Breast epithelium (tissue), 4 donors: Measurements from ENCODE around the gene CCDC137. TPM values are rescaled to one million over a fixed set of nuclear protein-coding genes. Genes with fewer than 3 reads are reported as not detected.
A peak's percentile ranks its signal among the peaks of the same experiment; 100 is the strongest.

Source experiments
- DNase-seq, 2 donors: peaks; one replicate each; pipeline ENCODE4 v3.0.0-alpha.2; 2019; ENCODE audit warnings: low spot score in 2 of 2
- H3K27ac ChIP-seq, 2 donors: fragments of 200-600 bp; sonication (generic) in 1 of 2; one replicate each; pipeline ENCODE4 v1.5.1; 2016 to 2019; ENCODE audit warnings: mild to moderate bottlenecking in 1 of 2
- H3K27me3 ChIP-seq, 2 donors: fragments of 200-600 bp; sonication (generic) in 1 of 2; one replicate each; pipeline versions ENCODE4 v1.5.1 to v1.6.0; 2017 to 2019; ENCODE audit warnings: control low read depth in 1 of 2, mild to moderate bottlenecking in 1 of 2
- H3K36me3 ChIP-seq: fragments of 200-600 bp; one replicate; pipeline ENCODE4 v1.5.1; 2019
- H3K4me1 ChIP-seq, 2 donors: fragments of 200-600 bp; sonication (generic); one replicate each; pipeline ENCODE4 v1.5.1; 2016 to 2019; ENCODE audit warnings: control low read depth in 1 of 2
- H3K4me3 ChIP-seq, 3 donors: fragments of 200-600 bp; sonication (generic); 1 replicate in 2 of 3; 2 replicates in 1 of 3; pipeline ENCODE4 v1.5.1; 2016 to 2019; ENCODE audit warnings: mild to moderate bottlenecking in 3 of 3, moderate library complexity in 2 of 3
- H3K9me3 ChIP-seq, 2 donors: fragments of 200-600 bp; sonication (generic) in 1 of 2; one replicate each; pipeline ENCODE4 v1.5.1; 2016 to 2019; ENCODE audit warnings: control low read depth in 1 of 2
- POLR2A ChIP-seq: fragments of 450-650 bp; IDR thresholded peaks from one replicate; pipeline ENCODE4 v1.6.1; 2016; ENCODE audit warnings: antibody characterized with exemption, mild to moderate bottlenecking, moderate library complexity
- POLR2AphosphoS5 ChIP-seq, 3 donors: sonication (generic); formaldehyde crosslinking; IDR thresholded peaks; one replicate each; pipeline ENCODE4 v1.6.1; 2017; ENCODE audit warnings: antibody characterized with exemption in 3 of 3
- intact Hi-C: fragments of 100-400 bp; cut with DNase I; formaldehyde crosslinking; loops from one replicate; pipeline ENCODE4 v1.15.1; 2023; ENCODE audit warnings: low total_unique reads
- total RNA-seq, 3 donors: library from RNA; depleted of rRNA; stranded (reverse); fragments of >200 nt; gene quantifications; one replicate each; pipeline ENCODE4 v1.1.0, GENCODE V29; 2016
- TF ChIP-seq, protein P1 (sequence below), 3 donors: fragments of 450-650 bp; IDR thresholded peaks; one replicate each; pipeline ENCODE4 v1.5.1; 2016 to 2017; ENCODE audit warnings: antibody characterized with exemption in 3 of 3, mild to moderate bottlenecking in 3 of 3, moderate library complexity in 3 of 3

CCDC137 gene
- total RNA-seq, 3 donors from 2014 or later = 8.6 to 14.4 (median 11.6) TPM

DNA sequence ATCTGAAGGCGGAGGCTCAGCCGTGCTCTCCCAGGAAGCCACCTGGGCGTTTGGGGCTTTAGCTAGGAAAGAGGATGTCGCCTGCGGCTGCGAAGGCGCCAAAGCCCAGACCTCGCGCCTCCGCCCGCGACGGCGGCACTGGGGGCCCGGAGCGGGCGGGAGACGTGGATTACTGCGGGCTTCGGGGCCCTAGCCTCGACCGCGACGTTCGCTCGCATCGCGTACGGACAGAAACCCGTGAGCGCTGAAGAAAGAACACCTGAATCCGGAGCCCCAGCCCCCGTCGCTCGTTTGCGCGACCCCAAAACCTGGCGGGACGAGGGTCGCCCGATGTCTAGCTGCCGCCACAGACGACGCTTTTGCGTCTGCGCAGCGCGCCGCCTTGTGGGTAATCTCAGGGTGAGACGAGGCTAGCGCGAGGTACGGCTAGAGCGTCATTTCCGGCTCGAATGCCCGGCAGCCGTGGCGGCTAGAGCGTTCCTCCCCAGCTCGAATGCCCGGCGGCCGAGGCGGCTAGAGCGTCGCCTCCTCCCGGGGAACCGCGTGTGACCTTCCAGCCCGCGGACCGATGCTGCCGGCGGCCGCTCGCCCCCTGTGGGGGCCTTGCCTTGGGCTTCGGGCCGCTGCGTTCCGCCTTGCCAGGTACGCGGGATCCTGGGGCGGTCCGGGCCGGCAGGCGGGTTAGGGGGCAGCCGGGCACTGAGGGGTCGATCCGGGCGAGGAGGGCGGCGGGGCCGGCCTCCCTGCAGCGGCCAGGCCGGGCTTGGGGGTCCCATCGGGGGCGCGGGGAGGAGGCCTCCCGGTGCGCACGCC is 36.6 kb downstream of the CCDC137 start, which contains the start of gene MRPL12:
Gene MRPL12, plus strand, starts transcription at position 434 of the 813 bp plus-strand sequence. Its CDS starts 135 bp downstream, at position 569.
- peaks cover 23% of the 10 kb centered on the region in 2 donors for H3K4me1 ChIP-seq
- TF ChIP-seq POLR2AphosphoS5 (IDR thresholded peaks at IDR 0.05) (peak; percentile 93 to 97 (median 96)), POLR2A (peak; percentile 73)
- TF ChIP-seq, protein P1, sequence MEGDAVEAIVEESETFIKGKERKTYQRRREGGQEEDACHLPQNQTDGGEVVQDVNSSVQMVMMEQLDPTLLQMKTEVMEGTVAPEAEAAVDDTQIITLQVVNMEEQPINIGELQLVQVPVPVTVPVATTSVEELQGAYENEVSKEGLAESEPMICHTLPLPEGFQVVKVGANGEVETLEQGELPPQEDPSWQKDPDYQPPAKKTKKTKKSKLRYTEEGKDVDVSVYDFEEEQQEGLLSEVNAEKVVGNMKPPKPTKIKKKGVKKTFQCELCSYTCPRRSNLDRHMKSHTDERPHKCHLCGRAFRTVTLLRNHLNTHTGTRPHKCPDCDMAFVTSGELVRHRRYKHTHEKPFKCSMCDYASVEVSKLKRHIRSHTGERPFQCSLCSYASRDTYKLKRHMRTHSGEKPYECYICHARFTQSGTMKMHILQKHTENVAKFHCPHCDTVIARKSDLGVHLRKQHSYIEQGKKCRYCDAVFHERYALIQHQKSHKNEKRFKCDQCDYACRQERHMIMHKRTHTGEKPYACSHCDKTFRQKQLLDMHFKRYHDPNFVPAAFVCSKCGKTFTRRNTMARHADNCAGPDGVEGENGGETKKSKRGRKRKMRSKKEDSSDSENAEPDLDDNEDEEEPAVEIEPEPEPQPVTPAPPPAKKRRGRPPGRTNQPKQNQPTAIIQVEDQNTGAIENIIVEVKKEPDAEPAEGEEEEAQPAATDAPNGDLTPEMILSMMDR (IDR thresholded peaks at IDR 0.05) = peak in 2 of 3 donors; percentile 38 to 56
- intact Hi-C loops = no loop called here
- DNase-seq = peak; percentile 87 to 92
- H3K27ac ChIP-seq = peak within 1 kb of the TSS; percentile 95
- H3K36me3 ChIP-seq = no peaks in the 10 kb centered on the region
- H3K4me3 ChIP-seq = peak within 1 kb of the TSS; percentile 73 to 99 (median 81)
- no peaks in the 10 kb centered on the region for H3K9me3 ChIP-seq
- H3K27me3 ChIP-seq = no peaks in the 10 kb centered on the region

- Histone ChIP-seq H3K27ac (peak overlapping the region; percentile 95), H3K9me3 (no peaks in the 10 kb centered on the region), H3K4me3 (peak overlapping the region; percentile 73 to 99 (median 81)), H3K4me1 (peaks cover 23% of the 10 kb centered on the region in 2 donors), H3K27me3 (no peaks in the 10 kb centered on the region), H3K36me3 (no peaks in the 10 kb centered on the region)
- no peak for DNase-seq
- TF ChIP-seq, protein P1 (IDR thresholded peaks at IDR 0.05) = no peak
- TF ChIP-seq POLR2AphosphoS5 (IDR thresholded peaks at IDR 0.05) (no peak), POLR2A (no peak)
- intact Hi-C loops = no loop called here
Measured at GRCh38 chr17:81703747-81704654, 37.5 kb downstream of the CCDC137 start.

DNA sequence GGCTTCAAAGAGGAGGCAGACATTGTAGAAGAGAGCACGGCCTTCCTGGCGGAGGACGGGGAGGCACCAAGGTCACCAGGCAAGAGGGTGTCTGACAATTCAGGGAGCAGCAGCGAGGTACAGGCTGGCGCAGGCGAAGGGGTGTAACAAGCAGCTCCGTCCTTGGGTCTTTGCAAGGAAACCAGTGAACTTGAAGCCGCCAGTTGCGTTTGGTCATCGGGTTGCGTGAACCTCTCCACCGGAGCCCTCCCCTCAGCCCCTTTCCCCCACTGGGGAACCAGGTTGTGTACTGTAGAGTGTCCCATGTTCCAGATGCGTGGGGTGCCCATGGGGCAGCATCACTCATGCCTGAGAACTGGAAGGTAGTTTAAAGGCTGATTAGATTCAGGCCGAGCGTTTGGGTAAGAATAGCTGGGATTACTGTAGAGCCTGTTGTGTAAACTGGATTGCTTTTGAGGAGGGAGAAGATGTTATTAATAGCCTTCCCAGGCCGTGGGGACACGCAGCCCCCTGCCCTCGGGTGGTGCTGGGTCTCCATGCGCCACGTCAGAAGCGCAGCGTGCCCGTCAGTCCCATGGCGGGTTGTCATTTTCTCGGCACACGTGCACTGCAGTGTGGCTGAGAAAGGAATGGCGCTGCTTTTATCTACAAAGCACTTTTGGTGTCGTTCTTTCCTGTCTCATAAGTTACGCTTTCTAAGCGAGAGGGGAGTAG is 39.1 kb downstream of the CCDC137 start:
- Histone ChIP-seq H3K4me3 (no peak overlapping the region), H3K4me1 (peaks cover 23 to 26% of the 10 kb centered on the region in 2 donors), H3K9me3 (no peaks in the 10 kb centered on the region), H3K27me3 (no peaks in the 10 kb centered on the region), H3K27ac (no peak overlapping the region), H3K36me3 (no peaks in the 10 kb centered on the region)
- intact Hi-C loops = no loop called here
- no peak for DNase-seq
- TF ChIP-seq, protein P1 (IDR thresholded peaks at IDR 0.05) = no peak
- TF ChIP-seq POLR2A (no peak), POLR2AphosphoS5 (IDR thresholded peaks at IDR 0.05) (no peak)

GRCh38 chr17:81706232-81706611 is 39.7 kb downstream of the CCDC137 start:
- DNase-seq = no peak
- H3K4me1 ChIP-seq = peaks cover 28 to 30% of the 10 kb centered on the region in 2 donors
- H3K36me3 ChIP-seq = no peaks in the 10 kb centered on the region
- no peak overlapping the region for H3K4me3 ChIP-seq
- H3K27ac ChIP-seq = no peak overlapping the region
- no peaks in the 10 kb centered on the region for H3K27me3 ChIP-seq
- no peak for TF ChIP-seq POLR2A
- no peak for TF ChIP-seq POLR2AphosphoS5 (IDR thresholded peaks at IDR 0.05)
- TF ChIP-seq, protein P1 (IDR thresholded peaks at IDR 0.05) = no peak
- intact Hi-C loops = no loop called here
- H3K9me3 ChIP-seq = no peaks in the 10 kb centered on the region
